Left colon (tissue), 2 donors: ENCODE measurements around the gene THAP4. TPM values are rescaled to one million over a fixed set of nuclear protein-coding genes. Genes with fewer than 3 reads are reported as not detected.
A peak's percentile ranks its signal among the peaks of the same experiment; 100 is the strongest.
"Not testable (repeated sequence)": the region's sequence is repeated elsewhere in the genome, so short reads cannot be mapped to it uniquely, and the experiment has no call there.

Source experiments
- ATAC-seq: fragments of 200-7000 bp; cut with Tn5 transposase; one replicate; pipeline ENCODE4 v1.9.1; 2020; ENCODE audit warnings: mild to moderate bottlenecking, moderate library complexity
- DNase-seq, 2 donors: peaks; one replicate each; pipeline ENCODE4 v3.0.0-alpha.2; 2020
- intact Hi-C, 2 donors: fragments of 100-400 bp; cut with DNase I in 1 of 2; cut with micrococcal nuclease in 1 of 2; formaldehyde crosslinking; loops; one replicate each; pipeline versions ENCODE4 v1.11.2 to v1.14.0; 2022; cut with DNase I, micrococcal nuclease
- total RNA-seq, 2 donors: library from RNA; stranded (reverse); fragmentation: NEBNext Ultra II Directional; extraction: Animal tissue kit (Norgen Biotek cat#: 25700); gene quantifications; one replicate each; pipeline ENCODE4 v1.2.1, GENCODE V29; 2021
- donor health status: DM: no; HTN: no; CAD: no.
- donor health status: DM: yes; HTN: yes; CAD: no.

Gene THAP4
- total RNA-seq, 2 donors from 2014 or later = 86.0 to 86.7 TPM

DNA sequence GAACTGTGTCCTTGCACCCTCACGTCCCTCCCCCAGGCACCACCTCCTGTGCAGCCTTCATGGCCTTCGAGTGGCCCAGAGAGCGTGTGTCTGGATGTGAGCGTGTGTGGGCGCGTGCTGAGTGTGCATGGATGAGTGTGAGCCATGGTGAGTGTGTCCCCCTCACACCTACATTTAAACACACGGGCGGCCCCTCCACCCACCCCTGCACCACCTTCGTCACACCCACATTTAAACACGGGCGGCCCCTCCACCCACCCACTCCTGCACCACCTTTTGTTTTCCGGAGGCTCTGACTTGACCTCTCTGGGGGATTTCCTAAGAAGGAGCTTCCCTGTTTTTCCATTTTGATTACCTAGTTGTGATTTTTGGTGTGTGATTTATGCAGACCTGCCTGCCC is 31.9 kb upstream of the THAP4 start:
- no peak for DNase-seq
- intact Hi-C loops = no loop called here
- ATAC-seq = no peak

DNA sequence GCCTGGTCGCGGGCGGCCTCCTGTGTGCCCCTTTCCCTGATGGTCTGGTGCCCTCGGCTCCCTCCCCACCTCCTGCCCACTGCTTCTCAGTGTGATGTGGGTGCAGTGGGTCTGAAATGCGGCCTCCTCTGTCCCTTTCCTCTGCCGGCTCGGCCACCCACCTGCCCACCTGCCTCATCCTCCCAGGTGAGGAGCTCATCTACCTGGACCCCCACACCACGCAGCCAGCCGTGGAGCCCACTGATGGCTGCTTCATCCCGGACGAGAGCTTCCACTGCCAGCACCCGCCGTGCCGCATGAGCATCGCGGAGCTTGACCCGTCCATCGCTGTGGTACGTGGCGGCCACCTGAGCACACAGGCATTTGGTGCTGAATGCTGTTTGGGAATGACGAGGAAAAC is 31.4 kb upstream of the THAP4 start:
- intact Hi-C loops = no loop called here

DNA sequence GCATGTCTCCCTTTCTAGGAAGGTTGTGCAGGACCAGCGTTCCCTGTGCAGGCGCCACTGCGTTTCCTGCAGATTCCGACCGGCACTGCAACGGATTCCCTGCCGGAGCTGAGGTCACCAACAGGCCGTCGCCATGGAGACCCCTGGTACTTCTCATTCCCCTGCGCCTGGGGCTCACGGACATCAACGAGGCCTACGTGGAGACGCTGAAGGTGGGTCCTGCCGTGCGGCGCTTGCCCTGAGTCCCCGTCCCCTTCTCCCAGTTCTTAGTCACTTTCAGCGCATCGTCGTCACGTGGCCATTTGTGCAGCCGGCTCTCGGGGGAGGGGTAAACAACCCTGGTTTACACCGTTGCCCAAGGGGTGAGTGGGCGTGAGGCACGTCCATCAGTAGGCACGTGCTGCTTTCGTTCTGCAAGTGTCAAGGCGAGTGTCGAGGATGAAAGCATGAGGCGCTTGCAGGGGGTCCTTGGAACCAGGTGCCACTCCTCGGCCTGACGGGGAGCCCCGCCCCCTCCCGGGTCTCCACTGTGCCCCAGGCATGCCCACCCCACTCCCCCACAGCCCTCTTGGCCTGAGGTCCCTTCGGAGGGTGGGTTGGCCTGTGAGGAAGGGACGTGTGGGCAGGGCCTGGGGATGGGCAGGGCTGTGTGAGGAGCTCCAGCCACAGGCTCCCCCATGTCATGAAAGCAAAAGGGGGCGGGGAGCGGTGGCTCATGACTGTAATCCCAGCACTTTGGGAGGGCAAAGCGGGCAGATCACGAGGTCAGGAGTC is 29.9 kb upstream of the THAP4 start:
- intact Hi-C loops = no loop called here
- ATAC-seq (no peak), DNase-seq (no peak)

More for the DNA sequence above, 31.4 kb upstream of the THAP4 start:
- DNase-seq (no peak), ATAC-seq (no peak)

DNA sequence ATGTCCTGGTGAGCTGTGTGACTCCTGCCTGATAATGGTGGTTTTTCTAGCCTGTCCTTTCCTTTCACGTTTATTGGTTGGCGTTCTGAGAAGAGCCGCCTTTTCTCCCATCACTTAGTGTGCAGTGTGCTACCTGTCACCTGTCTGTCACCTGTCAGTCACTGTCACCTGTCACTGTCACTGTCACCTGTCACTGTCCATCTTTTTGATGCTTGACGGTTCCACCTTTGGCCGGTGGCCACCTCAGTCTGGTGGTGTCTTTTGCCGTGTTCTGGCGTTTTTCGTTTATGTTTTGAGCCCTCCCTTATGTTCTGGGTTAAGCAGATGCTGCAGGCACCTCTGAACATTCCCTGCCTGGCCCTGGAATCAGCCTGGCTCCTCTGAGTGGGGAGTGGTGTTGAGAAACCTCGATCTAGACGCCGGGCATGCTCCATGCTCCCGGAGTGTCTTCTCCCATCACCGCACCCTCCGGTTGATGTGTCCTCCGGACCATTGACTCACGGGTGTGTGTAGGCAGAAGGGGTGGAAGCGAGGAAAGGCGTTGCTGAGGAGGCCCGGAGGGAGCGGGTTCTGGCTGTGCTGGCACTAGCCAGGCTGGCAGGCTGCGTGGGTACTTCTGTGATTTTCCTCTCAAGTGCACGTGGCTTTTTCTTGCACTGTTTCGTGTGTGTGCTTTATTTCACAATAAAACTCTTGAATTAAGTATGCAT is 28.9 kb upstream of the THAP4 start:
- no peak for DNase-seq
- intact Hi-C loops = no loop called here
- no peak for ATAC-seq

DNA sequence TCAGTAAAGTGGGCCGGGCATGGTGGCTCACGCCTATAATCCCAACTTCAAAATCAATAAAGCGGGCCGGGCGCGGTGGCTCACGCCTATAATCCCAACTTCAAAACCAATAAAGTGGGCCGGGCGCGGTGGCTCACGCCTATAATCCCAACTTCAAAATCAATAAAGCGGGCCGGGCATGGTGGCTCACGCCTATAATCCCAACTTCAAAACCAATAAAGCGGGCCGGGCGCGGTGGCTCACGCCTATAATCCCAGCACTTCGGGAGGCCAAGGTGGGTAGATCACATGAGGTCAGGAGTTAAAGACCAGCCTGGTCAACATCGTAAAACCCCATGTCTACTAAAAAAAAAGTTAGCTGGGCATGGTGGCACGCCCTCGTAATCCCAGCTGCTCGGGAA is 25.8 kb upstream of the THAP4 start:
- intact Hi-C loops = not testable (repeated sequence)
- DNase-seq = peak in 1 of 2 donors; percentile 41
- peak; percentile 58 for ATAC-seq

DNA sequence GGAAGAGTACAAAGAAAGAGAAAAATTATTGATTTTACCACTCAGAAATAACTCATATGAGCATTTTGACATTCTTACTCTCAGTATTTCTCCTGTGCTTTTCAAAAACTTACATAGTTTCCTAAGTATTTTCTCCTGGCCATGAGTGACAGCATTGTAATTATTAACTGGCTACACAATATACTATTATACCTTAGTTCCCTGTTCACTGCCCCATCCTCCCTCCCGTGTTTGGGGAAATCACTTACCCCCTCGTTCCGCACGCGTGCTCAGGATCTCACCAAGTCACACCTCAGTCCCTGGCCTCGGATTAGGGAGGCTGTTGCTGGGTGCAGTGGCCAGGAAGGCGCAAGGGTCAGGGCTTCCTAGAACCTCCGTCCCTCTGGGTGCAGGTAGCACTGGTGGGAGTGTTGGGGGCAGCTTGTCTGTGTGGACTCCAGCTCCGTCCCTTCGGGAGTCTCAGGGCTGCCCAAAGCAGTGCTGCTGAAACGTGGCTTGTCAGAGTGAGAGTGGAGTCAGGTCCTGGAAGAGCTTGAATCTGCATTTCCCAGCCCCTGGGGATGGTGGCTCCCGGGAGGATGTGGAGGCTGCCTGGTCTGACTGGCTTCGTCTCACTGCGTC is 23.7 kb upstream of the THAP4 start:
- ATAC-seq (no peak), DNase-seq (no peak)
- intact Hi-C loops = no loop called here

DNA sequence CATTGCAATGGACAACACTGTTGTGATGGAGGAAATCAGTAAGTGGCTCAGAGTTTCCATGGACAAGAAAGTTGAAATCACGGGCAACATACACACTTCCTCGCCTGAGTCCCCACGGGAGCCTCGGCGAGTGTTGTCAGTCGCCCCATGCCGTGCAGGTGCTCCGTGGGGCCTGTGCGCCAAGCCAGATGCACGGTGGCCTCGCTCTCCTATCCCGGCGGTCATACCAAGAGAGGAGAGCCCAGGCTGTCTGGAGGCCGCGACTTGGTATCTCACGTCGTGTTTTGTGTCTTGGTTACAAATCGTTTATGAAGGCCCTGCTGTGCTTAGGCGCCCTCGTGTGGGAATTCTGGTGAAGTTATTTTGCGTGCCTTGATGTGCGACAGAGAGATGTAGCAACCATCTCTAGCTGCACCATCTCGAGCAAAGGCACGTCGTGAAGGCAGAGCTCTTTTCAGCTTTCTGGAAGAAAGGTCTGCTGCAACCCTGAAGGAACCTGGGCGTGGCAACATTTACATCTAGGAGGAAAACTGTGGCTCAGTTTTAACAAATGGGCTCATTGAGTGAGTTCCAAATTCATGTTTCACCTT is 22.3 kb upstream of the THAP4 start:
- DNase-seq = peak; percentile 54 to 67
- ATAC-seq = peak; percentile 63
- intact Hi-C loops = no loop called here

DNA sequence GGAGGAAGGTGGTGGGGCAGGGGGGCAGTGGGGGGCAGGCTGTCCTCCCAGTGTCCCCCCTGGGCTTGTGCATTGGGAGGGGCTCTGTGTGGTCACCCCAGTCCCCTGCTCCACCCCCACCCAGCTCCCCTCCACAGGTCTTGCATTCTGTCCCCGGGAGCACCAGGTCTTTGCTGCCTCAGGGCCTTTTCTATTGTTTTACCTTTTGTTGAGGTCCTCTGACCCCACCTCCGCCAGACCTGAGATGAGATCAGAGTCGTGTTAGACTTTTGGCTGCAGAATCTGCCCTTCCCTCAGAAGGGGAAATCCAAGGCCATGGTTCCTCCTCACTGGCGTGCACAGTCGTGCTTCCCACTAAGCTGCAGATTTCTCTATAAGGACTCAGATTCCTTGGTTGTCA is 21.3 kb upstream of the THAP4 start:
- intact Hi-C loops = no loop called here

DNA sequence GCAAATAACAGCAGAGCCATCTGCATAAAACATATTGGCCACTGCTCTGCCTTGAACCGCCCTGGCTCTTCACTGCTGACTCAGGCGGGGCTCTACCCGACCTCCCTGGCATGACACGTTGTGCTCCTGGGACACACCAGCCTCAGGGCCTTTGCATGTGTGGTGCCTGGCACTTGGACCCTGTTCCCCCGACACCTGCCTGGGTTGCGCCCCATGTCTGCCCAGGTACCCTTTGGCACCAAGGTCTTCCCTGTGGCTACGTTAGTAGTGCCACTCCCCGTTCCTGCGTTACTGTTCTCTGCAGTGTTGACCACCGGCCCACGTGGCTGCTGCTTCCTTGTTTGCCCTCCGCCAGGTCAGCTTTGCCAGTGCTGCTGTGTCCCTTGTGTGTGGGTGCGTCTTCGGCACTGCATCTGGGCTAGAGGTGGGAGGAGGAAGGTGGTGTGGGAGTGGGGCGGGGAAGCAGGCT is 20.9 kb upstream of the THAP4 start:
- intact Hi-C loops = no loop called here
- ATAC-seq = no peak
- no peak for DNase-seq

More for the DNA sequence above, 21.3 kb upstream of the THAP4 start:
- ATAC-seq (no peak), DNase-seq (no peak)

DNA sequence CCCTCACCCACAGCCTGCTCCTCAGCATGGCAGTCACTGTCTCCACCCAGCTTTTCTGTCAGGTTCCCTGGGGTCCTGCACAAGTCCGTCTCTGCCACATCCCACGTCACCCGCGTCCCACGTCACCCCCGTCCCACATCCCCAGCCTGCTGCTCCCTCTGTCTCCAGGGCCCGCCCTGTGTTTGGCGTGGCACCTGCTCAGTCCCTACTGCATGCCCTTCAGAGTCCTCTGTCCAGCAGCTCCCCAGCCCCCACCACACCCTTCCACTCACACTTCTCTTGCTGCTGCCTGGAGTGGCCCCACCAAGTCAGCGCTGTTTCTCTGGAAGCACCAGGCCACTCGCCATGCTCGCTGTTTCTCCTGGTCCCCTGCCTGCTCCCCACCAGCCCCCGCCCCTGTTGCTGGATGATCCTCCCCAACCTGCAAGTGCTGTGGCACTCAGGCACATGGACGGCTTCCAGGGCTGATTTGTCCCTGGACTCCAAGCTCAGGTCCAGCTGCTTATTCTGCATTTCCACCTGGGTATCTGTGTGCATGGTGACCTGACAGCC is 19.3 kb upstream of the THAP4 start:
- DNase-seq = no peak
- no peak for ATAC-seq
- intact Hi-C loops = no loop called here

DNA sequence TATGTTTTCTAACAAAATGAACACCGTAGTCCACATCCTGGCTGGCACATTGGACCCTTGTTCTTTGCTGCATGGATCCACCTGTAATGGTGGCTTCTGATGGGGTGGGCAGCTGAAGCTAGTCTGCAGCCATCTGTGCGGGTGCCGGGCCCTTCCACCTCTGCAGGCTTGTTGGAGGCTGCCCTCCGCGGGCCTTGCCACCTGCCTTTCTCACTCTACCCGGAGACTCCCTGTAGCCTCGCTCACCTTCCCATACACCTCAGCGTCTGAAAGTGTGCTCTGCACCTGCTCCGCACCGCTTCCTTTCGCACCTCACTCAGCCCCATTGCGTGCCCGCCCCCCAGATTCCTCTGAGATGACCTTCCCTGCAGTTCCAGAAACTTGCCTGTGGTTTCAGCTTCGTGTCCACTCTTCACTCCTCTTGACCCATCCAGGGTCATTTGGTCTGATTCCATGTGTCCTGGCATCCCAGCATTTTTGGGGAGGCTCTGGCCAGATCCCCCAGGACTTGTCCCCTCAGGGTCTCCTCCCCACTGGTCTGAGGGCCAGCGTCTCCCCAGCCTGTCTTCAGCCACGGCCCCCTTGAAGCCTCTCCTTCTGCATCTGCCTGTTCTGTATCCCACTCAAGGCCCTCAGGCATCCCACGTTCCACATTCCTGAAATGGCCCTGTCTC is 18.7 kb upstream of the THAP4 start:
- DNase-seq = no peak
- no peak for ATAC-seq
- intact Hi-C loops = no loop called here

DNA sequence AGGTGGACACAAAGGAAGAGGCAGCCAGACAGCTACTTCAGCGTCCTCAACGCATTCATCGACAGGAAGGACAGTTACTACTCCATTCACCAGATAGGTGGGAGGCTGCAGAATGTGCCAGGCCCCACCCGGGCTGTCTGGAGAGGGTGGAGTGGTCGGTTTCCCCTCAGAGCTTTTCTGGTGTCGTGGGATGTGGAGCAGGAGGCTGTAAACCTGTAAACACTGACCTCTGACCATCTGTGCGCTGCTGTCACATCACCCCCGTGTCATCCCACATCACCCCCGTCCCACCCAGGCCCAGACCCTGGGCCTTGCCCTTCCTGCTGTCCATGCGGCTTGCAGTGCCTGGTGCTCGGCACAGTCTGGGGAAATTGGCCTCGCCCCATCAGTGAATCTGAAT is 17.6 kb upstream of the THAP4 start:
- DNase-seq (no peak), ATAC-seq (no peak)
- intact Hi-C loops = no loop called here

DNA sequence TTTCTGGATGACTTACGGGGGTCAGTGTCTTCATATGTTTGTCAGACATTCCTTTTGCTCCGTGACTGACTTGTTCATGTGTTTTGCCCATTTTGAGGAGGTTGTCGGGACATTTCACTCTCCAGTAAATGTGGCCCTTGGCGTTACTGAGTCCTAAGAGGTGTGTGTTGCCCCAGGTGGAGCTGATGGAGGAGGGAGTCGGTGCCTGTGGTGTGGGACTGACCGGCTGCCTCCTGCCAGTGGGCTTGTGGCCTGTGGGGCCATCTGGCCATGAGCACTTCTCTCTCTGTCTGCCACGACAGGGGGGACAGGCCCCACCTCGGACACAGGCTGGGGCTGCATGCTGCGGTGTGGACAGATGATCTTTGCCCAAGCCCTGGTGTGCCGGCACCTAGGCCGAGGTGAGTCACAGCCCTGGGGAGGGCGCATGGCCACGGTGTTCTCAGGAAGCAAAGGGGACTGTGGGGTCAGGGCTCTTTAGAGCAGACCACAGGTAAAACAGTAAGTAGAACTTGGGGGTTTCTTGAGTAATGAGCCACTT is 16.3 kb upstream of the THAP4 start:
- intact Hi-C loops = no loop called here
- DNase-seq (no peak), ATAC-seq (no peak)

DNA sequence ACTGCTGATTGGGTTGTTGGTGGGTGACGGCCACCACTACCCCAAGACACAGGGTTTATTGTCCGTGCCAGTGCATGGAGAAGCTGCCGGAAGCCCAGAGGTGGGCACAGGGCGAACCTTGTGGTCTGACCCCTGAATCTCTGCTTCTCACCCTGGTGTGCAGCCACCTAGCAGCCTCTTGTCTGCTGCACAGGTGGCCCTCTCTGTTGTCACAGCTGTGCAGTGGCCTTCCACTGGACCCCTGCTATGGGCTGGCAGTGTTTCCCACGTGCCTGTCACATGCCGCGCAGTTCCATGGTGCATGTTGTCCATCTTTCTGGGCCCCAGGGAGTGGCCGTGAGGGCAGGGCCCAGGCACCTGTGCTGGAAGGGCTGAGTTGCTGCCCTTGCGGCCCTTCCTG is 15.8 kb upstream of the THAP4 start:
- ATAC-seq = no peak
- intact Hi-C loops = no loop called here
- DNase-seq = no peak

DNA sequence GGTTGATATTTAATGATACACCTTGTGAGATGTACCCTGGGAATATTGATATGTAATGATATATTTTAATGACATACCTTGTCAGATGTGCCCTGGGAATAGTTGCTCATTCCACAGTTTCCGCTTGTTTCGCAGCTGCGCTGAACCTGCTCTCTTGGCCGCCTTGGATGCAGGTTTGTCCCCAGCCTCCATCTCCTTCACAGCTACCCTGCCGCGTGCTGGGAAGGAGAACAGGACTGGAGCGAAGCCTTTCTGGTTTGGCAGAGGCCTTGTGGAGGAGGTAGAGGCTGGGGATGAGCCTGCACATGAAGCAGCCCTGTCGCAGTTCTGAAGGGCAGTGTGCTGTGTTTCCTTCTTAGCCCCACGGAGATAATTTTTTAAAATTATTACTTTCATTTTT is 15.2 kb upstream of the THAP4 start:
- no peak for DNase-seq
- ATAC-seq = no peak
- intact Hi-C loops = no loop called here

DNA sequence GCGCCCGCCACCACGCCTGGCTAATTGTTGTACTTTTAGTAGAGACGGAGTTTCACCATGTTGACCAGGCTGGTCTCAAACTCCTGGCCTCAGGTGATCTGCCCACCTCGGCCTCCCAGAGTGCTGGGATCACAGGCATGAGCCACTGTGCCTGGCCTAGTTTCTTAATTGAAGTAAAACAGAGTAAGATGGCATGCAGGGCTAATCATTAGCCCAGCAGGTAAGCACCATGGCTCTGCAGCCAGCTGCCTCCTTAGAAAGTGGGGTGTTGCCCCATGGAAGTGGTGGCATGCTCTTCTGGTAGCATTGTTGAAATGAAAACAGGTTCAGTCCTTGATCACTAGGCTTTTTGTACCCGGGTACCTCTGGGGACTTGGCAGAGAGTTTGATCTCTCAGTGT is 13.0 kb upstream of the THAP4 start:
- intact Hi-C loops = no loop called here
- no peak for ATAC-seq
- DNase-seq = no peak

DNA sequence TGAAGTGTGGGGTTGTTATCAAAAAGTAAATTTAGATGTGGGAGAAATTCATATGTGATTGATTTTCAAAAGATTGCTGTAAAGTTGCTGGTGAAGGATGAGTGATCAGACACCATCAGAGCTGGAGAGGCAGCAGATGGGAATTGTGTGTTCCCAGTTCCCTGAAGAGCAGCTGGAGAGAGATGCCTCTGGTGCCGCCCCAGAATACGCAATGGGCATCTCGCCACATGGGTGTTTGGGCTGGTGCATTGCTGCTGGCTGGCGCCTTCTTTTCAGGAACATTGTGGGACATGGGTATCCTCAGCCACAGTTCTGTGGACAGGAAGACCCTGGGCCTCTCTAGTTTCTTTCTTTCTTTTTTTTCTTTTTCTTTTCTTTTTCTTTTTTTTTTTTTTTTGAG is 12.4 kb upstream of the THAP4 start:
- DNase-seq (no peak), ATAC-seq (no peak)
- intact Hi-C loops = no loop called here

DNA sequence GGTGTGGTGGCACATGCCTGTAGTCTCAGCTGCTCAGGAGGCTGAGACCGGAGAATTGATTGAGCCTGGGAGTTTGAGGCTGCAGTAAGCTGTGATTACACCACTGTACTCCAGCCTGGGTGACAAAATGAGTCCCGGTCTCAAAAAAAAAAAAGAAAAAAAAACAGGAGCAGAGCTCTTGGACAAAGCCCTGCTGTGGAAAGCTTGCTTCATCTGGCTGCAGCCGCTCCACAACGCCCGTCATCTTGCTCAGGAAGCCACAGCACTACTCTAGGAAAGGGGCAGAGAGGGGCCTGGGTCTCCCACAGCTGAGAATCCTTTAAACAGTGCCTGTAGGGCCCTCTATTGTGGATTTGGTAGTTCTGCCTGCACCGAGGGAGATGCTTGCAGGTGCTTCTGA is 11.5 kb upstream of the THAP4 start:
- DNase-seq (no peak), ATAC-seq (no peak)
- intact Hi-C loops = no loop called here
